HUDEP-2 (cell line): Measurements from ENCODE around the gene UNC5B.

ENCODE experiments used
- DNase-seq, 76 experiments: peaks; one replicate each; lab custom pipeline; 2025; ENCODE audit not compliant: unreplicated experiment in 76 of 76; lab: John Stamatoyannopoulos, UW

The UNC5B gene

DNA sequence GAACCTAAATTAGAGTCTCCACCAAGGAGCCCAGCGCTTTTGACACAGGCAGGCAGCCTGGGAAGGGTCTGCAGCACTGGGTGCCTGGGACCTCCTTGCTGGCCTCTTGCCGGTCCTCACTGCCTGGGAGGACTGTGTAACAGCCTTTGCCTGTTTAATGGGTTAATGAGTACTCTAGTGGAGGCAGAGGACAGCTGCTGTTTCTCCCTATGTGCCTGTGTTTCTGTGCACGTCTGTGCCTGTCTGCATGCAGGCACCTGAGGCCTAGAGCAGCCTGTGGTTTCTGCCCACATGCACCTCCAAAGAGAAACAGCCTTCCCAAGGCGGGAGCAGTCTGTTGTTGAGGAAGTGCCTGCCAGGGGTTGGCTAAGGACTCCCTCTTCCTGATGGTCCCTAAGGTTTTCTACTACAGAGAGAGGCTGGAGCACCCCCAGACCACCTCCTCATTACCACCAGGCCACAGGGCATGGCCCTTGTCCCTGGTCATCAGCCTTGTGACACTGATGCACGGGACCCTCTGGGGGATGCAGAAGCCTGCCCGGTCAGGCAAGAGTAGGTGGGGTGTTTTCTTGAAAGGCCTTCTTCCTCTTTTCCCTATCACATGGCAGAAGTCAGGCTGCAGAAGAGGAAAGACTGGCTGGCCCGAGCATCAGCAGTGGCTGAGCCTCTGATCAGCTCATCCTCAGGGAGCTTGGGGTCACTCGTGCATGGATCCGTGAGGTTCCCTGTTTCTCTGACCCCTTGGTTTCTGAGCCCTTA is 120.9 kb downstream of the UNC5B start:
- DNase-seq = no peak

GRCh38 chr10:71334221-71334791 is 121.9 kb downstream of the UNC5B start:
- DNase-seq = no peak

GRCh38 chr10:71335173-71335708 is 122.9 kb downstream of the UNC5B start:
- no peak for DNase-seq

- no peak for DNase-seq
These were observed 124.3 kb downstream of the UNC5B start for GRCh38 chr10:71336632-71337031.

DNA sequence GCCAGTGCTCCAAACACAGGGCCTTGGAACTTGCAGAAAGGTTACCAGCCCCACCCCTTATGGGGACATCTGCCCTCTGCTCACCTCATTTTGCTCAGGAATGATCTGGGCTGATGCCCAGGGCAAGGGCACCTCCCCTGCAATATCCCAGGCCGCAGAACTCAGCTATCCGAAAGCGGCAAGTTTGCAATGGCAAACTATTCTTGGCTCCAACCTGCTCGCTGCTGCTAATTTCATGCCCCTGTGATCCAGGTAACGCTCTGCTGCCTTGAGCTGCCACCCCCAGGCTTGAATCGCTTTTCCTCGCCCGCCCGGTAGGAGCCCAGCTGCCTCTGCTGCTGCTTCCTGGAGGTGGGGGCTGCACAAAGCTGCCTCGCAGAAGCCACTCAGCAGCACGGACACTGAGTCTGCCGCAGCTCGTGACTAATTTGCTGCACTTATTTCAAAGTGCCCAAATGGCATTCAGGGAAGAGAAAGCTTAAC is 124.9 kb downstream of the UNC5B start:
- no peak for DNase-seq

DNA sequence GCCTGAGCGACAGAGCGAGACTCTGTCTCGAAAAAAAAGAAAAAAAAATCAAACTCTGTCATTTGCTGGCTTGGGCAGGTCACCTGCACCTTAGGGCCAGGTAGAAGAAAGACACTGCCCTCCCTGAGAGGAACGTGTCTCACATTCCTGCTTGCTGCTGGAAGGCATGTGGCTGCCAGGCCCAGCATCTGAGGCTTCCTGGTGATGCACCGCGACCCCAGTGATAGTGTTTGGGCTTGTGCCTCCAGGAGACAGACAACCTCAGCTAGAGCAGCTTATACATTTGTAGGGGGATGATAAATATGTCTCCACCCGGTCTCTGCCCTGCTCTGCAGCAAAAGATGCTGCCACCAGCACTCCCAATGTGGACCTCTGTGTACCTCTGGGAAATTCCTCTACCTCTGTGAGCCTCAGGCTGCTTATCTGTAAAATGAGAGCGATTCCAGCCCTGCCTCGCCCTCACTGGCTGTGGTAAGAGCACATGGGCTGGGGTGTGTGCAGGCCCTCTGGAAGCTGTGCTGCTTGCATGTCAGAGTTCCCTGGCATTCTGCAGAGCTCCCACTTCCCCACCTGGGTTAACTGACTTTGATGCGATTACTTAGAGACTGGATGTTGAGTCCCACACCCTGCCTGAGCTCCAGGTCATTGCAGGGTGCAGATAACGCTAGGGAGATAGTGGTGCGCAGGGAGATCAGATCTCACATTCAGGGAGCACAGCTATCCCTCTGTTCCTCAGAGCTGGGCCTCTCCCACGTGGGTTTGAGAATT is 126.5 kb downstream of the UNC5B start:
- DNase-seq = peak in 18 of 76 experiments; percentile 2 to 53 (median 12)

GRCh38 chr10:71339796-71340589 is 127.6 kb downstream of the UNC5B start:
- DNase-seq = no peak

DNA sequence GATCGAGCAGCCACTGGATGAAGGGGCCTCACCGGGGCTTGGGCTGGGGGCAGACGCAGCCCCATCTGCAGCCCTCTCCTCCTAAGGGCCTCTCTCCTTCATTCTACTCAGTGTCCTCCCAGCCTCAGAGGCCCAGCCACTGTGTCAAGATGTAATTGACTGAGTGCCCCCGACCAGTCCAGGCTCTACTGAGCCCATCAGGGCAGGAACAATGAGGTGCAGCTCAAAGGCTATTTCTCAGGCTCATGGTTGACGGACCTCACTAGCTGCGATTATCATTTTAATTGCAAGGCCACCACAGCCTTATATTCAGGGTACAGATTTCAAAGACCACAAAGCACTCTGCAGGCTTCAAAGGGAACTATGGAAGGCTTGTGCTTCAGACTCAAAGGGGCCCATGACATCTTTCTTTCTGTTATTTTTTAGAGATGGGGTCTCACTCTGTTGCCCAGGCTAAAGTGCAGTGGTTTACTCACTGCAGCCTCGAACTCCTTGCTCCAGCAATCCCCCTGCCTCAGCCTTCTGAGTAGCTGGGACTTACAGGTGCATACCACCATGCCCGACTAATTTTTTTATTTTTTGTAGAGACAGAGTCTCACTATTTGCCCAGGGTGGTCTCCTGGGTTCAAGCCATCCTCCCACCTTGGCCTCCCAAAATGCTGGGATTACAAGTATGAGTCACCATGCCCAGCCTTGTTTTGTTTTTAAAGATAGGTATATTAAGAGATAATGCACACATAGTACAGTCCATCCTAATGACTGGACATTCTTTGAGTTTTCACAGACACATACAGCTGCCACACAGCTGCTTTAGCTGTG is 130.4 kb downstream of the UNC5B start:
- no peak for DNase-seq

DNA sequence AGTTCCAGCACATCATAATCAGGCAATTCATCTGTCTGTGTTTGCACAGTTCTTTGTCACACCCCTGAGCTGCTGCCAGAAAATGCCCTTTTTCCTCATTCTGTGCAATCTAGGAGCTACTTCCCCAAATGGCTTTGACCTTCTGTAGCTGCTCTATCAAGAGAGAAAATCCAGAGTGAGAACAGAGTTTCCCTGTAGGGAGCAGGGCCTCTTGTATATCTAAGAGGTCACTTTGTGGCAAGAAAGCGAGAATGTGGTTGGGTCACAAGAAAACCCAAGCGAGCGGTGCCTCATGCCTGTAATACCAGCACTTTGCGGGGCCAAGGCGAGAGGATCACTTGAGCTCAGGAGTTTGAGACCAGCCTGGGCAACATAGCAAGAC is 131.0 kb downstream of the UNC5B start:
- peak in 18 of 76 experiments; percentile 2 to 30 (median 14) for DNase-seq

DNA sequence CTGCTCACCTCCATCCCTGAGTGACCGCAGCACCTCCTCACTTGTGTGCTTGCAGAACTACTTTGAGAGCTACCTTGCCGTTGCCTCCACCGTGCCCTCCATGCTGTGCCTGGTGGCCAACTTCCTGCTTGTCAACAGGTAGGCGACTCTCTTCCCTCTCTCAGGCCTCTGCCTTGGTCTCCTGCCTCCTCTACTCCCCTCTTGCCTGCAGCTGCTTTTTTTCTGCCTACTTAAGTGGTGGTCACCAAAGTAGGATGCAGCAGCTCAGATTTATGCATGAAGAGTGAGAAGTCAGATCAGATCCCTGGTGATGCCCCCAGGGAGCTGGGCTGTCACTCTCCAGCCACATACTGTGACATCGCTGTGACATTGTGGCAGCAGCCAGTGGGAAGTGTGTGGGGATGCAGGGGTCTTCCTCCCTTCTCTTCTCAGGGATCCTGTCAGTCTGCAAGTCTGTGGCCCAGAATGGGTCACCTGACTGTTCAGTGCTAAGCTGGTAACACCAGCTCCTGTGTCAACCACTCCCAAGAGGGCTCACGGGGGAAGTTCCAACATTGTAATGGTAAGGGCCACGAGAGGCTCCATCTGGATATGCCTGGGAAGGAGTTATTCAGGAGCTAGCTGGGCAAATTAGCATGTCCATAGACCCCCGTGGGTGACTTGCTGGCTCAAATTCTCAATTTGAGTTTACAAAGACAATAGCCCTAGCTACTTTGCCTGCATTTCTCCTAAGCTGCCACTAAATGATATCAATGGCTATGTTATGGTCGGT is 132.0 kb downstream of the UNC5B start:
- no peak for DNase-seq

DNA sequence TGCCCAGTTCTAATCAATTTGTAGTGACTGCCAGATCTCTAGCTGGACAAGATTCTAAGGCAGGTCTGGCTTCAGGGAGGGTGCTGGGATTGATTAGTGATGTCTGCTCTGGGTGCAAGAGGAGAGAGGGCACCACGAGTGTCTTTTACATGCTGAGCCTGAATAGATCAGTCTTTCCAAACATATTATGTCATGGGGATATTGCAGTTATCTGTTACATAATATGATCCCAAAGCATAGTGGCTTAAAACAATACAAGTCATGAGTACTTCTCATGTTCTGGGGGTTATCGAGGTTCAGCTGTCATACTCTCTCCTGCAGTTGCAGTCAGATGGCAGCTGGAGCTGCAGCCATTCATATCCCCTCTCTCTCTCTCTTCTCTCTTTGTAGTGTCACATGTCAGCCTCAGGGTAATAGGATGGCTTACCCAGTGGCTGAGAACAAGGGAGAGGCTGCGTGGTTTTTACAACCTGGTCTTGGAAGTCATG is 132.7 kb downstream of the UNC5B start:
- DNase-seq = no peak

- no peak for DNase-seq
These were observed 133.3 kb downstream of the UNC5B start for GRCh38 chr10:71345694-71346093.

DNA sequence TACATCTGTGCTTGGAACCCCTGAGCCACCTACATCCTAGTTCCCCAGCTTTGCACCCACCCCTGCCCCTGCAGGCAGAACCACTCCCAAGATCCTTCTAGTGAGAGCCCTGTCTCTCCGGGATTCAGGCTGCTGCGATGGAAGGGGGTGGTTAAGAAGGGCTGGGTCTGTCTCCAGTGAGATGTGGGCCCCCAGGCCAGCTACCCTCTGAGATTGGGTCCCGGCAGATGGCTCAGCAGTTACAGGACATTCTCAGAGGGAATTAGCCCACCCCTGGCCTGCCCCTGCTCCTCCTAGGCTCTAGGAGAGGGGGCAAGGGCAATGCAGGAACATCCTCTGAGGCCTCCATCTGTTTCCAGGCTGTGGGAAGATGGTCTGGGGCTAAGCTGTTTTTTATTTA is 134.4 kb downstream of the UNC5B start:
- DNase-seq = no peak

DNA sequence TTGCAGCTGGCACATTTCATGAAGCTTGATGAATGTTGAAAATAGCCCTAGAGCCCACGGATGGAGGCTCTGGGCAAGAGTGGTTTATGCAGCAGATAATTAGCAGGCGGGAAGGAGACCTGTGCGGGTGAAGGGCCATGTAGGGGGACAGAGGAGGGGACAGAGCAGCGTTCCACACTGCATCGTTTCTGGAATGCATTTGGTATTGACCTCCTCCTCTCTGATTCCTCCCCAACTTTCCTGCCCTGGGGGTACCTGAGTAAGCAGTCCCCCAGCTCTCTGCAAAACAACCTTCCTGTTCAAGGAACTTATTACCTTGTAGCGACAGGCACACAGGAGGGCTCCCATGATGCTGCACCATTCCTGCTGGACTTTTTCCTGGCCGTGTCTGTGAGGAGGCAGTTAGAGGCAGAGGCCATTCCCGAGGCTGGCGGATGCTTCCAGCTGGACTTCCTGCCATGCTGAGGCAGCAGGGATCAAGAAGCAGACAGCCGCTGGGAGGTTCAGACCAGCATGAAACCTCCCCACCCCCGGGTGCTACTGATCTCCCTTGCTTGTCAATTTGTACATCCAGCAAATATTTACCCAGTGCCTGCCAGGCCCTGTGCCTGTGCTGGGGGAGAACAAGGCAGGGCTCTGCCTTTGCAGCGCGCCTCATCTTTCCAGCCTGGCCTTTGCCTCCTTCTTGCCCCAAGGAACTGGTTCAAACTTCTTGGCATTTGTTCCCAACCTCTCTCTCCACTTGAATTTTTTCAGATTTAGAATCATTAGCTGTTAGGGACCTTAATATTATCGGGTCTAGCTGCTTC is 135.4 kb downstream of the UNC5B start:
- no peak for DNase-seq

DNA sequence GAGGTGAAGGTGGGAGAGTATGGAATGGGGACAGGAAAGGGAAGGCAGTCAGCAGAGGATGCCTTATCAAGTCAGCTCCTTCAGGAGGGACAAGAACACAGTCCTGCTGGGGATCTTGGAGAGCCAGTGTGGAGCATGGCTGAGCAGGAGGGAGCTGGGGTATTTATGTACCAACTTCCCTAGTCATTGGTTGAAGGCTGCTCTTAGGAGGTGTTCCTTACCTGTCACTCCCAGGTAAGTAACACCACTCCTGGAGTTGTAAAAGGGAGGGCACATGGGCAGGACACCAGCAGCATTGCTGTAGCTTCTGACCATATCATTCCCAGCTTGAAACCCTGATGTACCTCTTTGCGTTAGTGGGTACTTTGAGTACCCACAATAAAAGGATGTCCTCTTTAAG is 136.5 kb downstream of the UNC5B start:
- no peak for DNase-seq

GRCh38 chr10:71349406-71349805 is 137.0 kb downstream of the UNC5B start:
- DNase-seq = no peak

DNA sequence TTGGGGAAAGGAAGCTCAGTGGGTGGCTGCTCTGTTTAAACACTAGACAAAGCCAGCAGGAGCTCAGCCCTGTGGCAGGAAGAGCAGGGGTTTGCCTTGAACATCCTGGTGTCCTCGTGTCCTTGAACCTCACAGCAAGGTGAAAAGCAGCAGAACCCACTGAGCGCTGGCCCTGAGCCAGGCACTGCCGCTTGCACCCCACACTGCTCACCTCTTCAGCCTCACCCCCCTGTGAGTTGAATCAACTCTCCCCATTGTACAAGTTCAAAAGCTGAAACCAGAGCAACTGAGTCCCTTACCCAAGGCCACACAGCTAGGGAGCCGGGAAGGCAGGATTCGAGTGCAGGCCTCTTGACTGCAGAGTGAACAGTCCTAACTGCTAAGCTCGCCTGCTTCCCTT is 138.7 kb downstream of the UNC5B start:
- DNase-seq = no peak
